Endothelial cell of umbilical vein (primary cell): ENCODE data around the gene HIVEP3.

Source experiments
- EZH2 ChIP-seq: IDR thresholded peaks from 2 replicates; pipeline ENCODE4 v1.6.1; 2012; ENCODE audit warnings: borderline replicate concordance, low read depth, mild to moderate bottlenecking, moderate library complexity, low read length, inconsistent platforms; ENCODE audit not compliant: severe bottlenecking
- FOS ChIP-seq: IDR thresholded peaks from 2 replicates; pipeline ENCODE4 v1.6.1; 2011; ENCODE audit warnings: mild to moderate bottlenecking, low read length, moderate library complexity, borderline replicate concordance; ENCODE audit not compliant: insufficient read depth
- MYC ChIP-seq: IDR thresholded peaks from one replicate; pipeline ENCODE4 v1.6.1; 2011; ENCODE audit warnings: mild to moderate bottlenecking, low read depth, low read length
- POLR2A ChIP-seq: IDR thresholded peaks from 2 replicates; pipeline ENCODE4 v1.6.1; 2012; ENCODE audit warnings: low read depth, mild to moderate bottlenecking, control low read depth, low read length
- POLR2AphosphoS5 ChIP-seq: IDR thresholded peaks from 2 replicates; pipeline ENCODE4 v1.6.1; 2012; ENCODE audit warnings: low read depth, mild to moderate bottlenecking, control low read depth, low read length, moderate library complexity; ENCODE audit not compliant: insufficient read depth
- TF ChIP-seq, protein P1 (sequence below), 2 donors: IDR thresholded peaks; 1 replicate in 1 of 2; 2 replicates in 1 of 2; pipeline ENCODE4 v1.5.1; 2011; ENCODE audit warnings: low read length in 2 of 2, mild to moderate bottlenecking in 2 of 2, moderate library complexity in 2 of 2, control low read depth in 1 of 2, inconsistent platforms in 1 of 2, low read depth in 1 of 2; ENCODE audit not compliant: insufficient read depth in 1 of 2; ENCODE audit errors: extremely low read depth in 1 of 2
- TF ChIP-seq, protein P2 (sequence below): IDR thresholded peaks from 2 replicates; pipeline ENCODE4 v1.6.1; 2011; ENCODE audit not compliant: insufficient read depth, insufficient read length

- TF ChIP-seq, protein P1, sequence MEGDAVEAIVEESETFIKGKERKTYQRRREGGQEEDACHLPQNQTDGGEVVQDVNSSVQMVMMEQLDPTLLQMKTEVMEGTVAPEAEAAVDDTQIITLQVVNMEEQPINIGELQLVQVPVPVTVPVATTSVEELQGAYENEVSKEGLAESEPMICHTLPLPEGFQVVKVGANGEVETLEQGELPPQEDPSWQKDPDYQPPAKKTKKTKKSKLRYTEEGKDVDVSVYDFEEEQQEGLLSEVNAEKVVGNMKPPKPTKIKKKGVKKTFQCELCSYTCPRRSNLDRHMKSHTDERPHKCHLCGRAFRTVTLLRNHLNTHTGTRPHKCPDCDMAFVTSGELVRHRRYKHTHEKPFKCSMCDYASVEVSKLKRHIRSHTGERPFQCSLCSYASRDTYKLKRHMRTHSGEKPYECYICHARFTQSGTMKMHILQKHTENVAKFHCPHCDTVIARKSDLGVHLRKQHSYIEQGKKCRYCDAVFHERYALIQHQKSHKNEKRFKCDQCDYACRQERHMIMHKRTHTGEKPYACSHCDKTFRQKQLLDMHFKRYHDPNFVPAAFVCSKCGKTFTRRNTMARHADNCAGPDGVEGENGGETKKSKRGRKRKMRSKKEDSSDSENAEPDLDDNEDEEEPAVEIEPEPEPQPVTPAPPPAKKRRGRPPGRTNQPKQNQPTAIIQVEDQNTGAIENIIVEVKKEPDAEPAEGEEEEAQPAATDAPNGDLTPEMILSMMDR (IDR thresholded peaks at IDR 0.05; ENCODE audit: extremely low read depth in 1 of 2, insufficient read depth in 1 of 2, low read depth in 1 of 2, low read length in 2 of 2) = no peak
- TF ChIP-seq POLR2A (no peak), POLR2AphosphoS5 (no peak), FOS (no peak), MYC (no peak), EZH2 (no peak)
- TF ChIP-seq, protein P2, sequence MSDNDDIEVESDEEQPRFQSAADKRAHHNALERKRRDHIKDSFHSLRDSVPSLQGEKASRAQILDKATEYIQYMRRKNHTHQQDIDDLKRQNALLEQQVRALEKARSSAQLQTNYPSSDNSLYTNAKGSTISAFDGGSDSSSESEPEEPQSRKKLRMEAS = no peak
Observed at GRCh38 chr1:41790351-41790750, 128.4 kb downstream of the HIVEP3 start.
